OCI-LY7 (cell line): Measurements from ENCODE around the gene ACP7. TPM values are rescaled to one million over a fixed set of nuclear protein-coding genes. Genes with fewer than 3 reads are reported as not detected.

Experiments
- BruUV-seq: library from RNA; stranded (reverse); fragments of 400-500 nt; replicated peaks from 2 replicates; lab custom pipeline; 2021; lab: Mats Ljungman, UMichigan
- CTCF ChIA-PET: fragments of 300-600 bp; sonication (Branson Sonifier 250); formaldehyde crosslinking; loops from one replicate; lab custom pipeline; 2022; ENCODE audit warnings: antibody characterized with exemption; ENCODE audit not compliant: unreplicated experiment; lab: Charles Lee
- POLR2A ChIA-PET: fragments of 300-600 bp; sonication (Branson Sonifier 250); formaldehyde crosslinking; loops from one replicate; lab custom pipeline; 2022; ENCODE audit warnings: antibody characterized with exemption; lab: Charles Lee
- DNase-seq: peaks from one replicate; pipeline ENCODE4 v3.0.0-alpha.2; 2015; ENCODE audit warnings: low spot score
- H2AFZ ChIP-seq: fragments of 200-600 bp; sonication (generic), shearing (Covaris generic); 2 replicates; pipeline ENCODE4 v1.6.1; 2014; ENCODE audit warnings: mild to moderate bottlenecking, antibody characterized with exemption, low read length, moderate library complexity
- H3K27ac ChIP-seq: fragments of 200-600 bp; sonication (generic); 2 replicates; pipeline ENCODE4 v1.5.1; 2014; ENCODE audit warnings: mixed run types, low read depth, mild to moderate bottlenecking, moderate library complexity, low read length, inconsistent platforms; ENCODE audit not compliant: poor library complexity, severe bottlenecking
- H3K36me3 ChIP-seq: fragments of 200-600 bp; sonication (generic); 2 replicates; pipeline ENCODE4 v1.6.1; 2014; ENCODE audit warnings: mild to moderate bottlenecking, antibody characterized with exemption, low read length, moderate library complexity, mixed read lengths; ENCODE audit not compliant: insufficient read depth
- H3K4me1 ChIP-seq: fragments of 200-600 bp; sonication (generic); 2 replicates; pipeline ENCODE4 v1.5.1; 2014; ENCODE audit warnings: mild to moderate bottlenecking, low read length; ENCODE audit not compliant: insufficient read depth, poor library complexity, severe bottlenecking
- H3K4me2 ChIP-seq: fragments of 200-600 bp; sonication (generic); 2 replicates; pipeline ENCODE4 v1.6.1; 2014; ENCODE audit warnings: mild to moderate bottlenecking, low read length
- H3K4me3 ChIP-seq: fragments of 200-600 bp; sonication (generic); 2 replicates; pipeline ENCODE4 v1.5.1; 2014; ENCODE audit warnings: mild to moderate bottlenecking, low read depth, low read length; ENCODE audit not compliant: poor library complexity, severe bottlenecking
- H3K79me2 ChIP-seq: fragments of 200-600 bp; sonication (generic); 2 replicates; pipeline ENCODE4 v1.6.1; 2016; ENCODE audit warnings: low read depth, mild to moderate bottlenecking, low read length, moderate library complexity, mixed read lengths; ENCODE audit not compliant: insufficient read depth
- H3K9me2 ChIP-seq: fragments of 200-600 bp; sonication (generic); 2 replicates; pipeline ENCODE4 v1.6.1; 2016; ENCODE audit warnings: mild to moderate bottlenecking, low read length, mixed read lengths; ENCODE audit not compliant: insufficient read depth
- H3K9me3 ChIP-seq: fragments of 200-600 bp; sonication (generic); 2 replicates; pipeline ENCODE4 v1.6.1; 2014; ENCODE audit warnings: mild to moderate bottlenecking, mixed run types, low read length, mixed read lengths
- H4K20me1 ChIP-seq: fragments of 200-600 bp; sonication (generic); 2 replicates; pipeline ENCODE4 v1.6.1; 2014; ENCODE audit warnings: mild to moderate bottlenecking, antibody characterized with exemption, low read length, moderate library complexity, mixed read lengths; ENCODE audit not compliant: insufficient read depth
- EZH2phosphoT487 ChIP-seq: fragments of 200-600 bp; sonication (generic); IDR thresholded peaks from 2 replicates; pipeline ENCODE4 v1.6.1; 2018; ENCODE audit warnings: low read depth, borderline replicate concordance, mild to moderate bottlenecking, mixed run types, antibody characterized with exemption, low read length, moderate library complexity, mixed read lengths
- intact Hi-C: fragments of 100-400 bp; cut with micrococcal nuclease; formaldehyde crosslinking; loops from one replicate; pipeline ENCODE4 v1.10.0; 2022; ENCODE audit not compliant: unreplicated experiment
- total RNA-seq, 2 experiments: library from RNA; depleted of rRNA in 1 of 2; stranded (reverse); fragments of >200 nt in 1 of 2; shearing (Covaris generic) in 1 of 2; gene quantifications; 2 replicates each; pipeline ENCODE4 v1.2.3, GENCODE V29; 2014 to 2022
- TF ChIP-seq, protein P1 (sequence below): fragments of 200-600 bp; sonication (generic); conservative IDR thresholded peaks from 2 replicates; pipeline ENCODE4 v1.5.1; 2014; ENCODE audit warnings: mild to moderate bottlenecking, antibody characterized with exemption, low read length, moderate library complexity, mixed read lengths

ACP7 gene
- total RNA-seq, 2 experiments from 2014 or later = not detected

DNA sequence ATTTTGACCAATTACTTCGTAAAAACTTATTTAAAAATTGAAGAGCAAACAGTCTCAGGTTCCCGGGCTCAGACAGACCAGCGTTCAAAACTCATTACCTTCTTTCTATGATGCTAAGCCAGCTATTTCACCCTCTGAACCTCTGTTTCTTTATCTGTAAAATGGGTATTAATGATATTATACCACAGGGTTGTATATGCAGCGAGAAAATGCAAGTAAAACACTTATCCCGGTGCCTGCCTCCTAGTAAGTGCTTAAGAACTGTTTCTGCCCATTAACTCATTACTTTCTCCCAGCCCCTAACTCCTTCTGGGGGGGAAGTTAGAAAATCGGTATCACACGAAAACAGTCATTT, 41.0 kb downstream of the ACP7 start:
- H3K27ac ChIP-seq = peak overlapping the region; percentile 43
- intact Hi-C loops = loop anchor here (1.0 to 10.0 kb wide), 2 partner anchors 287 to 410 kb away; partner anchors contain the start of genes EID2B and PLEKHG2
- no TSS peak for BruUV-seq
- peak overlapping the region; percentile 77 for H3K4me3 ChIP-seq
- H3K36me3 ChIP-seq = no peaks in the 10 kb centered on the region
- H3K9me2 ChIP-seq = no peaks in the 10 kb centered on the region
- POLR2A ChIA-PET = interaction anchor here (0.6 kb wide), 1 partner anchor 240 kb away, joined by 3 read pairs; no protein-coding TSS in a partner anchor
- peak overlapping the region; percentile 83 for H2AFZ ChIP-seq
- H3K4me1 ChIP-seq = peaks cover 20% of the 10 kb centered on the region
- H4K20me1 ChIP-seq = no peaks in the 10 kb centered on the region
- H3K4me2 ChIP-seq = peak overlapping the region; percentile 61
- H3K79me2 ChIP-seq = peaks cover 25% of the 10 kb centered on the region
- CTCF ChIA-PET = no interaction called here
- no peaks in the 10 kb centered on the region for H3K9me3 ChIP-seq
- DNase-seq = no peak
- TF ChIP-seq, protein P1, sequence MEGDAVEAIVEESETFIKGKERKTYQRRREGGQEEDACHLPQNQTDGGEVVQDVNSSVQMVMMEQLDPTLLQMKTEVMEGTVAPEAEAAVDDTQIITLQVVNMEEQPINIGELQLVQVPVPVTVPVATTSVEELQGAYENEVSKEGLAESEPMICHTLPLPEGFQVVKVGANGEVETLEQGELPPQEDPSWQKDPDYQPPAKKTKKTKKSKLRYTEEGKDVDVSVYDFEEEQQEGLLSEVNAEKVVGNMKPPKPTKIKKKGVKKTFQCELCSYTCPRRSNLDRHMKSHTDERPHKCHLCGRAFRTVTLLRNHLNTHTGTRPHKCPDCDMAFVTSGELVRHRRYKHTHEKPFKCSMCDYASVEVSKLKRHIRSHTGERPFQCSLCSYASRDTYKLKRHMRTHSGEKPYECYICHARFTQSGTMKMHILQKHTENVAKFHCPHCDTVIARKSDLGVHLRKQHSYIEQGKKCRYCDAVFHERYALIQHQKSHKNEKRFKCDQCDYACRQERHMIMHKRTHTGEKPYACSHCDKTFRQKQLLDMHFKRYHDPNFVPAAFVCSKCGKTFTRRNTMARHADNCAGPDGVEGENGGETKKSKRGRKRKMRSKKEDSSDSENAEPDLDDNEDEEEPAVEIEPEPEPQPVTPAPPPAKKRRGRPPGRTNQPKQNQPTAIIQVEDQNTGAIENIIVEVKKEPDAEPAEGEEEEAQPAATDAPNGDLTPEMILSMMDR = no peak
- no peak for TF ChIP-seq EZH2phosphoT487

DNA sequence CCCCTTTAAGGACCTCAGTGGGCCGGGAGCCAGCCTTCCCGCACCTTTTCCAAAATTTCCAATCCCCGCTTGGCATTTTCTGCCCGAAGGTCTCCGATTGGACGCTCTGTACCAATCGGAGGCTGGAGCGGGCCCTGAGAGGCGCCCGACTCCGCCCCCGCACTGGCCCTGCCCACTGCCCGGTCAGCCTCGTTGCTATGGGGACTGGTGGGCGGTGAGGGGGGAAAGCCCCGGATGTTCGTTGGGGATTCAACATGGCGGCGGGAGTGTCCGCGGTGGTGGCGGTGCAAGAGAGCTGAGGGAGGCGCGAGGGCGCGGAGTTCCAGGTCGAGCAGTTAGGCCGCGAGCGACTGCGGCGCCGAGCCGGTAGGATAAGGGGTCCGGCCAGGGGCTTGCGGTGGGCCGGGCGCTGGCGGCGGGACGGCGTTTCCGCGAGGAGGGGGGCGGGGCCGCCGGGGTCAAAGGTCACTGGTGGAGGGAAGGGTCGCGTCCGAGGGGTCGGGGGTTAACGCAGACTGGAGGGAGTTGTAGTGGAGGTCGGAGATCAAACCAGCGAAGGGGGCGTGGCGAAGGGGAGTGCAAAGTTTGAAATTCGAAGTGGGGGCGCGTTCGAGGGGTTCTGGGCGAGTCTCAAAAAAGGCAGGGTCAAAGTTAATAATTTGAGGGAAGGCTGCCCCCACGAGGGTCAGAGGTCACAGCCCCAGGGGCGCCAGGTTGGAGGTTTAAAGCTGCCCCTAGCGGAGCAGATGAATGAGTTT, 41.6 kb downstream of the ACP7 start, which contains the start of gene PAK4:
PAK4 (plus strand) TSS at position 233 of the 758 bp plus-strand sequence. CDS start 43,768 bp downstream, outside the sequence.
- CTCF ChIA-PET = no interaction called here

More for the DNA sequence above, 41.6 kb downstream of the ACP7 start, which contains the start of gene PAK4:
- peak within 1 kb of the TSS; percentile 55 for H3K27ac ChIP-seq
- peaks cover 25% of the 10 kb centered on the region for H3K79me2 ChIP-seq
- no peaks in the 10 kb centered on the region for H3K9me2 ChIP-seq
- POLR2A ChIA-PET = interaction anchor here (1.5 kb wide), 1 partner anchor 211 kb away, joined by 5 read pairs; the partner anchor contains the start of gene GMFG
- DNase-seq = peak; percentile 98
- TF ChIP-seq, protein P1 = no peak
- TF ChIP-seq EZH2phosphoT487 = no peak
- peak within 1 kb of the TSS; percentile 83 for H2AFZ ChIP-seq
- intact Hi-C loops = loop anchor here (1.0 to 10.0 kb wide), 2 partner anchors 287 to 409 kb away; partner anchors contain the start of genes EID2B and PLEKHG2
- H3K4me1 ChIP-seq = peaks cover 20% of the 10 kb centered on the region
- BruUV-seq = no TSS peak
- H3K9me3 ChIP-seq = no peaks in the 10 kb centered on the region
- H3K4me3 ChIP-seq = peak within 1 kb of the TSS; percentile 77
- no peaks in the 10 kb centered on the region for H3K36me3 ChIP-seq
- H3K4me2 ChIP-seq = peak within 1 kb of the TSS; percentile 80
- no peaks in the 10 kb centered on the region; the same call in 1 of the 2 replicates for H4K20me1 ChIP-seq
